ENCODE measurements around the gene TRAPPC4.
"Not testable (repeated sequence)": the region's sequence is repeated elsewhere in the genome, so short reads cannot be mapped to it uniquely, and the experiment has no call there.

The TRAPPC4 gene

DNA sequence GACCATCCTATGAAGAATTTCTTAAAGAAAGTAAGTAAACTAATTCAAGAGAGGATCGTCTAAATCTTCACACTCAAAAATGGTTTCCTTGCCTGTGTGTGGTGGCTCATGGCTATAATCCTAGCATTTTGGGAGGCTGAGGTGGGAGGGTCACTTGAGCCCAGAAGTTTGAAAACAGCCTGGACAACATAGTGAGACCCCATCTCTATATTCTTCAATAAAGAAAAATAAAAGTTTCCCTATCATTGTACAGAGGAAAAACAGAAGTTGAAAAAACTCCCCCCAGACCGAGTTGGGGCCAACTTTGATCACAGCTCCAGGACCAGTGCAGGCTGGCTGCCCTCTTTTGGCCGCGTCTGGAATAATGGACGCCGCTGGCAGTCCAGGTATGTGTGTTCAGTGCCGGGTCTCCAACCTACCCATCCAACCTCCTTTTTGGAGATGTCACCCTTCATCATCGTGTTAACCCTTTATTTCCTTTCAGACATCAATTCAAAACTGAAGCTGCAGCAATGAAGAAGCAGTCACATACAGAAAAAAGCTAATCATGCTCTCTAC, 3.4 kb upstream of the TRAPPC4 start:
- Histone ChIP-seq H2BK5ac (ENCODE audit: low read length) (no peak overlapping the region), H3K23ac (ENCODE audit: low read depth, low read length, poor library complexity) (no peak overlapping the region), H3K4me2 (ENCODE audit: insufficient read depth, low read length, poor library complexity, severe bottlenecking) (no peak overlapping the region), H3K9ac (ENCODE audit: low read depth, low read length, poor library complexity) (no peak overlapping the region), H2BK15ac (ENCODE audit: low read length) (no peak overlapping the region), H4K8ac (ENCODE audit: low read depth, low read length) (no peak overlapping the region), H2AK5ac (ENCODE audit: low read depth, low read length) (no peak overlapping the region), H3K27ac (replicated peaks; ENCODE audit: low read length) (no peak overlapping the region), H3K27me3 (ENCODE audit: control insufficient read depth in 3 of 3, insufficient read depth in 3 of 3, low read depth in 1 of 3, low read length in 3 of 3) (no peaks in the 10 kb centered on the region), H2BK12ac (ENCODE audit: low read length) (no peak overlapping the region), H3K4me1 (ENCODE audit: control insufficient read depth in 2 of 2, insufficient read depth in 1 of 2, low read depth in 1 of 2, low read length in 2 of 2) (peaks cover 5 to 8% of the 10 kb centered on the region in 2 donors), H2AFZ (ENCODE audit: low read length) (no peak overlapping the region), H3K4me3 (ENCODE audit: low read length in 2 of 2) (no peak overlapping the region), H3K18ac (ENCODE audit: low read length) (no peak overlapping the region), H4K91ac (ENCODE audit: low read depth, low read length, poor library complexity) (no peak overlapping the region), H2BK120ac (ENCODE audit: low read depth, low read length) (no peak overlapping the region), H3K36me3 (replicated peaks in 1 of 2; ENCODE audit: control insufficient read depth in 2 of 2, insufficient read depth in 2 of 2, low read length in 2 of 2) (peaks cover 35 to 75% of the 10 kb centered on the region in 2 donors), H3K4ac (ENCODE audit: low read length) (no peak overlapping the region), H3K79me1 (ENCODE audit: low read depth, low read length) (peaks cover 7% of the 10 kb centered on the region), H3K14ac (ENCODE audit: low read length) (no peak overlapping the region), H3K9me3 (replicated peaks in 1 of 2; ENCODE audit: control insufficient read depth in 2 of 2, insufficient read depth in 1 of 2, low read depth in 1 of 2, low read length in 2 of 2) (peaks cover 0 to 2% of the 10 kb centered on the region in 2 donors)
- no CpG with 5 or more reads among the region's 8 CpGs for WGBS, 2 donors (ENCODE audit: extremely low coverage in 2 of 2, insufficient read length in 2 of 2, insufficient replicate concordance in 1 of 2)
- DNase-seq (ENCODE audit: low spot score): no peak

DNA sequence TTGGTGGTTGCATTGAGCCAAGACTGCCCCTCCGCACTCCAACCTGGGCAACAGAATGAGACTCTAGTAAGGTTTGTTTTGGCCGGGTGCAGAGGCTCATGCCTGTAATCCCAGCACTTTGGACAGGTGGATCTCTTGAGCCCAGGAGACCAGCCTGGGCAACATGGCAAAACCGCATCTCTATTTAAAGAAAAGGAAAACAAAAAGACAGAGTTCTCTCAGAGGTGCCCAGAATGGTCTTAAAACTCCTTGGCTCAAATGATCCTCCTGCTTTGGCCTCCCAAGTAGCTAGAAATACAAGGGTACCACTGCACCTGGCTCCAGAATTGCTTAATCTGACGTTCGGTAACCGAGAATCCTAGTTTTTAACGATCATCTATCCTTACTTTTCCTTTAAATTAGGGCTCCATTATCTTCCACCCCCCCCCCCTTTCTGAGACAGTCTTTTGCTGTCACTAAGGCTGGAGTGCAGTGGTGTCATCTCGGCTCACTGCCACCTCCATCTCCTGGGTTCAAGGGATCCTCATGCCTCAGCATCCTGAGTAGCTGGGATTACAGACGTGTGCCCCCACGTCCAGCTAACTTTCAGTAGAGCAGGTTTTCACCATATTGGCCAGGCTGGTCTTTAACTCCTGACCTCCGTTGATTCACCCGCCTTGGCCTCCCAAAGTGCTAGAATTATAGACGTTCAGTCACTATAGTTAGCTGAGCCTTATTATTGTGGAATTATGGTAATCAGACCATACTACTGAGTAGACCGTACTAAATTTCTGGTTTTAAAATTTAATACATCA, 2.2 kb upstream of the TRAPPC4 start:
- Histone ChIP-seq H2AFZ (ENCODE audit: low read length) (no peak overlapping the region), H3K4me1 (ENCODE audit: control insufficient read depth in 2 of 2, insufficient read depth in 1 of 2, low read depth in 1 of 2, low read length in 2 of 2) (peaks cover 5 to 8% of the 10 kb centered on the region in 2 donors), H2BK5ac (ENCODE audit: low read length) (no peak overlapping the region), H3K14ac (ENCODE audit: low read length) (no peak overlapping the region), H3K23ac (ENCODE audit: low read depth, low read length, poor library complexity) (no peak overlapping the region), H4K91ac (ENCODE audit: low read depth, low read length, poor library complexity) (no peak overlapping the region), H2AK5ac (ENCODE audit: low read depth, low read length) (no peak overlapping the region), H3K9ac (ENCODE audit: low read depth, low read length, poor library complexity) (no peak overlapping the region), H3K4me3 (ENCODE audit: low read length in 2 of 2) (peak overlapping the region in 1 of 2 donors; percentile 14), H3K18ac (ENCODE audit: low read length) (no peak overlapping the region), H3K4ac (ENCODE audit: low read length) (no peak overlapping the region), H2BK15ac (ENCODE audit: low read length) (no peak overlapping the region), H3K36me3 (replicated peaks in 1 of 2; ENCODE audit: control insufficient read depth in 2 of 2, insufficient read depth in 2 of 2, low read length in 2 of 2) (peaks cover 32 to 75% of the 10 kb centered on the region in 2 donors), H3K27ac (replicated peaks; ENCODE audit: low read length) (no peak overlapping the region), H2BK12ac (ENCODE audit: low read length) (no peak overlapping the region), H3K9me3 (replicated peaks in 1 of 2; ENCODE audit: control insufficient read depth in 2 of 2, insufficient read depth in 1 of 2, low read depth in 1 of 2, low read length in 2 of 2) (peaks cover 0 to 2% of the 10 kb centered on the region in 2 donors), H3K4me2 (ENCODE audit: insufficient read depth, low read length, poor library complexity, severe bottlenecking) (no peak overlapping the region), H3K79me1 (ENCODE audit: low read depth, low read length) (peaks cover 7% of the 10 kb centered on the region), H4K8ac (ENCODE audit: low read depth, low read length) (no peak overlapping the region), H2BK120ac (ENCODE audit: low read depth, low read length) (no peak overlapping the region), H3K27me3 (ENCODE audit: control insufficient read depth in 3 of 3, insufficient read depth in 3 of 3, low read depth in 1 of 3, low read length in 3 of 3) (no peaks in the 10 kb centered on the region)
- DNase-seq (ENCODE audit: low spot score): no peak
- WGBS, 2 donors (ENCODE audit: extremely low coverage in 2 of 2, insufficient read length in 2 of 2, insufficient replicate concordance in 1 of 2): no CpG with 5 or more reads among the region's 14 CpGs

DNA sequence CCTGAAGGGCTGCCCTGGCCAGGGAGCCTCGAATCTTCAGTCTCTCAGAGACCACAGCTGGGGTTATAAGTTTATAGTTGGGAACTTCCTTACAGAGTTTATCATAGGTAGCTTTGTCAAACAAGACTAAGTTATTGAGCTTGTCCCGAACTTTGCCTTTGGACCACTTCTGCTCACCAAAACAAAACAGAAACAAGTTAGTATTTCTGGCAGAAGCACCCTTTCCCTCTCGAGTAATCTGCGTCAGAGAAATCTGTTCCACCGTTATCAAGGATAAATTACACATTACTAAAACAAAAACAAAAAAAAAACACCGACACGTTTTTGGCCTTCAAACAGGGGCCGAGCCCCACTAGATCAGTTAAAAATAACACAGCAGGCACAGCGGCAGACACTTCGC, 1.2 kb upstream of the TRAPPC4 start:
- not testable (repeated sequence) for H2BK15ac ChIP-seq (ENCODE audit: low read length); H2AFZ ChIP-seq (ENCODE audit: low read length); H3K9me3 ChIP-seq (replicated peaks in 1 of 2; ENCODE audit: control insufficient read depth in 2 of 2, insufficient read depth in 1 of 2, low read depth in 1 of 2, low read length in 2 of 2); H2BK12ac ChIP-seq (ENCODE audit: low read length); H2BK120ac ChIP-seq (ENCODE audit: low read depth, low read length); H3K23ac ChIP-seq (ENCODE audit: low read depth, low read length, poor library complexity); DNase-seq (ENCODE audit: low spot score); H4K8ac ChIP-seq (ENCODE audit: low read depth, low read length); H3K79me1 ChIP-seq (ENCODE audit: low read depth, low read length); H2BK5ac ChIP-seq (ENCODE audit: low read length); H3K27me3 ChIP-seq (ENCODE audit: control insufficient read depth in 3 of 3, insufficient read depth in 3 of 3, low read depth in 1 of 3, low read length in 3 of 3); H3K18ac ChIP-seq (ENCODE audit: low read length); H3K14ac ChIP-seq (ENCODE audit: low read length); H3K27ac ChIP-seq (replicated peaks; ENCODE audit: low read length); H2AK5ac ChIP-seq (ENCODE audit: low read depth, low read length); H3K4ac ChIP-seq (ENCODE audit: low read length); H3K4me1 ChIP-seq (ENCODE audit: control insufficient read depth in 2 of 2, insufficient read depth in 1 of 2, low read depth in 1 of 2, low read length in 2 of 2); H4K91ac ChIP-seq (ENCODE audit: low read depth, low read length, poor library complexity)
- Histone ChIP-seq H3K4me2 (ENCODE audit: insufficient read depth, low read length, poor library complexity, severe bottlenecking) (peak overlapping the region; percentile 75), H3K9ac (ENCODE audit: low read depth, low read length, poor library complexity) (peak overlapping the region; percentile 71), H3K4me3 (ENCODE audit: low read length in 2 of 2) (peak overlapping the region; percentile 80 to 93), H3K36me3 (replicated peaks in 1 of 2; ENCODE audit: control insufficient read depth in 2 of 2, insufficient read depth in 2 of 2, low read length in 2 of 2) (peaks cover 35 to 75% of the 10 kb centered on the region in 2 donors)
- no CpG with 5 or more reads among the region's 10 CpGs for WGBS, 2 donors (ENCODE audit: extremely low coverage in 2 of 2, insufficient read length in 2 of 2, insufficient replicate concordance in 1 of 2)

DNA sequence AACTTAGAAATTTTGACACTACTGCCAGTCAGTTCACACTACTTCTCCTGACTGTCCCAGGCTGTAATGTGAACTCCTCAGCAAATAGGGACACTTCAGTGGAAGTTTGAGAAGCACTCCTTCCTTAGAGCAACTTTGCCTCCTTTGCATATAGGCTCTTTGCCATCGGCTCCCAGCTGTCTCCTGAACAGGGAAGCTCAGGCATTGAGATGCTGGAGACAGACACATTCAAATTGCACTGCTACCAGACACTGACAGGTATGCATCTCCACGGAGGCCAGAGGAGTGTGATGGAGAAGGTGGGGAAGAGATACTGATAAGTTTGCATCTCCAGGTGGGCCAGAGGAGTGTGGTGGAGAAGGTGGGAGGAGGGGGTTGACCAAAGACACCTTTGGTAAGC, 1.4 kb downstream of the TRAPPC4 start:
- no peak for DNase-seq (ENCODE audit: low spot score)
- Histone ChIP-seq H2BK5ac (ENCODE audit: low read length) (no peak overlapping the region), H3K36me3 (replicated peaks in 1 of 2; ENCODE audit: control insufficient read depth in 2 of 2, insufficient read depth in 2 of 2, low read length in 2 of 2) (peaks cover 38 to 79% of the 10 kb centered on the region in 2 donors), H3K23ac (ENCODE audit: low read depth, low read length, poor library complexity) (peak overlapping the region; percentile 22), H3K4me3 (ENCODE audit: low read length in 2 of 2) (peak overlapping the region in 1 of 2 donors; percentile 80), H3K4ac (ENCODE audit: low read length) (no peak overlapping the region), H3K4me2 (ENCODE audit: insufficient read depth, low read length, poor library complexity, severe bottlenecking) (no peak overlapping the region), H2BK12ac (ENCODE audit: low read length) (no peak overlapping the region), H4K8ac (ENCODE audit: low read depth, low read length) (no peak overlapping the region), H2AK5ac (ENCODE audit: low read depth, low read length) (no peak overlapping the region), H4K91ac (ENCODE audit: low read depth, low read length, poor library complexity) (no peak overlapping the region), H2BK120ac (ENCODE audit: low read depth, low read length) (no peak overlapping the region), H3K4me1 (ENCODE audit: control insufficient read depth in 2 of 2, insufficient read depth in 1 of 2, low read depth in 1 of 2, low read length in 2 of 2) (peaks cover 5 to 8% of the 10 kb centered on the region in 2 donors), H3K9me3 (replicated peaks in 1 of 2; ENCODE audit: control insufficient read depth in 2 of 2, insufficient read depth in 1 of 2, low read depth in 1 of 2, low read length in 2 of 2) (peaks cover 0 to 2% of the 10 kb centered on the region in 2 donors), H3K27ac (replicated peaks; ENCODE audit: low read length) (no peak overlapping the region), H3K18ac (ENCODE audit: low read length) (no peak overlapping the region), H2AFZ (ENCODE audit: low read length) (no peak overlapping the region), H3K27me3 (ENCODE audit: control insufficient read depth in 3 of 3, insufficient read depth in 3 of 3, low read depth in 1 of 3, low read length in 3 of 3) (no peaks in the 10 kb centered on the region), H3K79me1 (ENCODE audit: low read depth, low read length) (peaks cover 7% of the 10 kb centered on the region), H3K9ac (ENCODE audit: low read depth, low read length, poor library complexity) (no peak overlapping the region), H2BK15ac (ENCODE audit: low read length) (no peak overlapping the region), H3K14ac (ENCODE audit: low read length) (no peak overlapping the region)
- no CpG with 5 or more reads among the region's 2 CpGs for WGBS, 2 donors (ENCODE audit: extremely low coverage in 2 of 2, insufficient read length in 2 of 2, insufficient replicate concordance in 1 of 2)
